Peyer's patch (tissue), 4 donors: ENCODE measurements around the gene CCDC192.

Experiments
- POLR2A ChIP-seq, 2 donors: fragments of 450-650 bp; IDR thresholded peaks; one replicate each; pipeline ENCODE4 v1.5.1; 2017; ENCODE audit warnings: antibody characterized with exemption in 2 of 2, mild to moderate bottlenecking in 2 of 2, moderate library complexity in 2 of 2
- TF ChIP-seq, protein P1 (sequence below), 6 experiments: fragments of 450-650 bp in 4 of 6; fragments of 200-600 bp in 2 of 6; sonication (generic) in 1 of 6; IDR thresholded peaks; one replicate each; pipeline ENCODE4 v1.5.1; 2017 to 2019; ENCODE audit warnings: antibody characterized with exemption in 6 of 6, mild to moderate bottlenecking in 3 of 6, moderate library complexity in 1 of 6

- TF ChIP-seq, protein P1, sequence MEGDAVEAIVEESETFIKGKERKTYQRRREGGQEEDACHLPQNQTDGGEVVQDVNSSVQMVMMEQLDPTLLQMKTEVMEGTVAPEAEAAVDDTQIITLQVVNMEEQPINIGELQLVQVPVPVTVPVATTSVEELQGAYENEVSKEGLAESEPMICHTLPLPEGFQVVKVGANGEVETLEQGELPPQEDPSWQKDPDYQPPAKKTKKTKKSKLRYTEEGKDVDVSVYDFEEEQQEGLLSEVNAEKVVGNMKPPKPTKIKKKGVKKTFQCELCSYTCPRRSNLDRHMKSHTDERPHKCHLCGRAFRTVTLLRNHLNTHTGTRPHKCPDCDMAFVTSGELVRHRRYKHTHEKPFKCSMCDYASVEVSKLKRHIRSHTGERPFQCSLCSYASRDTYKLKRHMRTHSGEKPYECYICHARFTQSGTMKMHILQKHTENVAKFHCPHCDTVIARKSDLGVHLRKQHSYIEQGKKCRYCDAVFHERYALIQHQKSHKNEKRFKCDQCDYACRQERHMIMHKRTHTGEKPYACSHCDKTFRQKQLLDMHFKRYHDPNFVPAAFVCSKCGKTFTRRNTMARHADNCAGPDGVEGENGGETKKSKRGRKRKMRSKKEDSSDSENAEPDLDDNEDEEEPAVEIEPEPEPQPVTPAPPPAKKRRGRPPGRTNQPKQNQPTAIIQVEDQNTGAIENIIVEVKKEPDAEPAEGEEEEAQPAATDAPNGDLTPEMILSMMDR (IDR thresholded peaks at IDR 0.05), result no peak
- no peak for TF ChIP-seq POLR2A (IDR thresholded peaks at IDR 0.05)
Observed at GRCh38 chr5:127761869-127762268, 58.7 kb downstream of the CCDC192 start.
